HUES6 (cell line): ENCODE data around the gene TBC1D22A.

Experiments
- H3K27ac ChIP-seq: 2 replicates; pipeline ENCODE4 v1.7.0; 2013; ENCODE audit warnings: low read depth, mild to moderate bottlenecking, low read length, inconsistent platforms
- H3K27me3 ChIP-seq: 2 replicates; pipeline ENCODE4 v1.6.1; 2013; ENCODE audit warnings: low read length; ENCODE audit not compliant: control insufficient read depth, insufficient read depth
- H3K36me3 ChIP-seq: 2 replicates; pipeline ENCODE4 v1.6.1; 2013; ENCODE audit warnings: low read length; ENCODE audit not compliant: control insufficient read depth, insufficient read depth
- H3K4me1 ChIP-seq: 2 replicates; pipeline ENCODE4 v1.6.1; 2013; ENCODE audit warnings: low read length; ENCODE audit not compliant: control insufficient read depth, insufficient read depth
- H3K4me3 ChIP-seq: 2 replicates; pipeline ENCODE4 v1.5.1; 2013; ENCODE audit warnings: low read depth, low read length
- H3K9ac ChIP-seq: one replicate; pipeline ENCODE4 v1.6.1; 2013; ENCODE audit warnings: mild to moderate bottlenecking, low read length
- H3K9me3 ChIP-seq: 2 replicates; pipeline ENCODE4 v1.6.1; 2013; ENCODE audit warnings: low read depth, low read length; ENCODE audit not compliant: control insufficient read depth, insufficient read depth

The TBC1D22A gene

DNA sequence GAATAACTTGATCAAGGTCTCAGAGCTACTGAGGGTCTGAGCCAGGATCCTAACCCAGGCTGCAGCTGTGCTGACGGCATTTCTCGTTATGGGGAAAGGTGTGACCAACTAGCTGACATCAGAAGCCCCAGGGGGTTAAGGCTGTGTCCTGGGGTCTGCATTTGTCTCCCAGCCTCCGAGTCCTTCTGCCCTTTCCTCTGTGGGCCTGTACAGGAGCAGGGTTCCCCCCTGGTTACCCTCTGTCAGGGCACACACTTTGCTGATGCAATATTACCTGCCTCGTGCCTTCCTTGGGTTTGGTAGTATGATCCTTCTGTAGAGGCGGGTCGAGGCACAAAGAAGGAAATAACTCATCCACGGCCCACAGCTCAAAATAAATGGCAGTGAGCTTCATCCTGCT, 183.0 kb downstream of the TBC1D22A start:
- Histone ChIP-seq H3K4me1 (no peaks in the 10 kb centered on the region), H3K27me3 (no peaks in the 10 kb centered on the region), H3K4me3 (no peak overlapping the region), H3K36me3 (0 out of 2 replicates have a peak, but pooled peaks cover 9% of the 10 kb centered on the region), H3K9ac (no peak overlapping the region), H3K27ac (no peak overlapping the region), H3K9me3 (no peaks in the 10 kb centered on the region)

DNA sequence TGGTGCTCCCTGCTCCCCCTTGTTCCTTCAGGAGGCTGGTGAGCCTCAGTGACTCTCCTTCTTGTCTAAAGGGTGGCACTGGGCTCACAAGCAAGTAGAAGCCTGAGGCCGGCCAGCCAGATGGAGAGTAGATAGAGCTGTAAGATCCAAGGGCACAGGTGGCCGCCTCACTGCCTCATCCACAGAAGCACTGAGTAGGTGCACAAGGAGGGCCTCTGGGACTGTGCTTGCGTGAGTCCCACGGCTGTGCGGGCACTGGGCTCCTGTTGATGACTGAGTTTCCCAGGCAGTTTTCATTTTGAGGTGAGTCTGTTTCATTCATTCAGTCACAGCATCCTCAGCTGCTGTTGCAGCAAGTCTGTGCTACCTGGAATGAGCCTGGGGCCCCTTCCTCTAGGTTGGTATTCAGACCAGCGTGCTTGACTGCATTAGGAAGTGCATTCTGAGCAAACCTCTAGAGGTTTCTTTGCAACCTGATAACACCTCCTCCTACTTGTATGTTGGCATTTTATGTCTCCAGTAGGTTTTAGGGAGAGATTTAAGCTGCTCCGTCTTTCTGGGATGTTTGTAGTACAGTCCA, 184.0 kb downstream of the TBC1D22A start:
- Histone ChIP-seq H3K4me3 (no peak overlapping the region), H3K36me3 (0 out of 2 replicates have a peak, but pooled peaks cover 9% of the 10 kb centered on the region), H3K9me3 (no peaks in the 10 kb centered on the region), H3K4me1 (no peaks in the 10 kb centered on the region), H3K9ac (no peak overlapping the region), H3K27me3 (no peaks in the 10 kb centered on the region), H3K27ac (no peak overlapping the region)

DNA sequence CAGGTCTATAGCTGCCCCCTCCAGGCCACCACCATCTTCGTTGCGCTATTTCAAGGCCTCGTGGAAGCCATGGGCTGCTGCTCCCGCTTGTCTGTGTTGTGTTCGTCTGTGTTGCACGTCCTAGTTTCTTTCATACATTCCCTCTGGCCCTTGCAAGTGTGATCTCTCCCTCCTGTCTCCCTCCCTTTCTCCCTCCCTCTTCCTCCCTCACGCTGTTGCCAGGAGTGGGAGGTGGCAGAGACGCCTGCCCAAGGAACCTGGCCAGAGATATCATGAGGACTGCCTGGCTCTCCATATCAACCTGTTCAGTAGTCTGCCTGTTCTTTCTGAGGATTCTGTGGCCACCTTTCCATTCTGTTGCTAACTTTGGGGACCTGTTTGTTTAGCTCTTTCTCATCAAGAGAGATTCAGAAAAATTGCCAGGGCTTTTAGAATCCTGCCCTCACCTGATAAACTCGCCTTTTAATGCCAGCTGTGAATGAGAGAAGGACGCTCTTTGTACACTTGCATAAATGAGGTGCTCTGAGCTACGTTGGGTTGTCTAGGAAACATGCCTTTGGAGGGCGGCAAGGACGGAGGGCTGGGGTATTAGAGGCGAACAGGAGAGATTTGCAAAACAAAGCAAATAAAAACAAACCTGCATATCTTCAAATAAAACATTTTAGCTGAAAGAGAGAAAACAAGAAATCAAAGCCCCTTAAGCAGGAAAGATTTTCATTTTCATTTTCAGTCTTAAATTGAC, 185.2 kb downstream of the TBC1D22A start:
- Histone ChIP-seq H3K9ac (no peak overlapping the region), H3K4me1 (no peaks in the 10 kb centered on the region), H3K4me3 (no peak overlapping the region), H3K36me3 (0 out of 2 replicates have a peak, but pooled peaks cover 9% of the 10 kb centered on the region), H3K27me3 (no peaks in the 10 kb centered on the region), H3K27ac (no peak overlapping the region), H3K9me3 (no peaks in the 10 kb centered on the region)

DNA sequence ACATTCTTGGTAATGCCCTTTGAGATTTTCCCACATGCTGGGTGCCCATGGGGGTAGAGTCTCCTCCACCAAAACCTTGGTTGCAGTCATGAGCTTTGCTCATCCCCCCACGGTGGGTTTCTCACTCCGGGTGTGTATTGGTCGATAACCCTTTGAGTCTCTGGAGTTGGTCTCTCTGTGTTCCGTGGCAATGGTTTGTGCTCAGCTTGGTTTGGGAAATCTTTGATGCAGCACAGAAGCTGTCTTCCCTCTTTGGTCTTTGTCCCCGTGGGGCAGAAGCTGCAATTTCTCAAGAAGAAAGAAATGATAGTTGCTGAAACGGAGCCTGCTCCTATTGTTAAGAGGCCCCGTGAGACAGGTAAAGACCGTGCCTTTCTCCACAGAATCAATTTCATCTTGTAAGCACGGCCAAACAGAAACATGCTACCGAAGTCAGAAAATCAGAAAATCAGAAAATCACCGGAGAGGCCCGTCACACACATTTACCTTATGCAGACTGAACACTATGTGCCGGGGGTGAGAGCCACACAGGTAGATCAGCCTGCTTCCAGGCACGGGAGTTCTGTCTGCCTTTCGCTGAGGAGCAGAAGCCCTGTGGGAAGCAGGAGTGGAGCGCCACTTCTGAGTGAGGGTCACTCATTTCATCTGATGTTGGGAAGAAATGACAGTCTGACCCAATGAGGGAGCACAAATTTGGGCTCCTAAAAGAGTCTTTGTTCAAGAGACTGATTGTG, 186.1 kb downstream of the TBC1D22A start:
- no peaks in the 10 kb centered on the region for H3K9me3 ChIP-seq
- H3K36me3 ChIP-seq, result 0 out of 2 replicates have a peak, but pooled peaks cover 7% of the 10 kb centered on the region
- no peak overlapping the region for H3K9ac ChIP-seq
- no peak overlapping the region for H3K27ac ChIP-seq
- H3K4me1 ChIP-seq, result no peaks in the 10 kb centered on the region
- H3K27me3 ChIP-seq, result no peaks in the 10 kb centered on the region
- H3K4me3 ChIP-seq, result no peak overlapping the region

DNA sequence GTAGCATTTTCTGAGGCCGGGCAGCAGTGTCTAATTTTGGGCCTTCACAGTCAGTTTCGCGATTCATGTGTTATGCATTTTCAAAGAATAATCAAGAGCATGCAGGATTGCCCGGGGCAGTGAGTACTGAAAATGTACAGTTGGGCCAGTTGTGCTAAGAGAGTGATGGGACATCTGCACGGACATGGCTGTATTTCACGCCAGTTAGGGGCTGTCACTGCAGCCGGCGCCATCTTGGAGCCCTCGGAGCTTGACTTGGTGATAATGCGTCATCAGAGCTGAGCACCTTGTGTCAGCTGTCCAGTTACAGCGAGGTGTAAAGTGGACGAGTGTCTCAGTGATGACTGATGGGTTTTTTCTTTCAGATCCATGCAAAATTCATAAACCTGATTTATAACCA, 188.9 kb downstream of the TBC1D22A start:
- H3K36me3 ChIP-seq, result 0 out of 2 replicates have a peak, but pooled peaks cover 5% of the 10 kb centered on the region
- no peaks in the 10 kb centered on the region for H3K27me3 ChIP-seq
- no peak overlapping the region for H3K4me3 ChIP-seq
- H3K4me1 ChIP-seq, result no peaks in the 10 kb centered on the region
- no peaks in the 10 kb centered on the region for H3K9me3 ChIP-seq
- H3K27ac ChIP-seq, result no peak overlapping the region
- no peak overlapping the region for H3K9ac ChIP-seq

DNA sequence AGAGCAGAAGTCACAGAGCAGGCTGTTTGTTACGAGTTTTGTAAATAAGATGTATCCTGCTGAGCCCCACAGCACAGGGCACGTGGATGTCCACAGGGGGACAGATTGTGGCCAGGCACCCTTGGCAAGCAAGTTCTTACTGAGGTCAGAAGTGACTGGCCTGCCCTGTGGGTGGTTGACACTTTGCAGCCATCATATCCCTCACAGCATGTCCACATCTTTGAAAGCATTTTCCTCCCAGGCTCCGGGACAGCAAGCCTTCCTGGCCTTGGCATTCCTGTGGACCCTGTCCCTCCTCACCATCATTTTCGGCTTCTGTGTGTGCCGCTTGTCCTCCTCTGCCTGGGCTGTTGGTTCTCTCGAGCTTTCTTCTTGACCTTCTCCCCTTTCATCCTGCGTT, 189.5 kb downstream of the TBC1D22A start:
- H3K9ac ChIP-seq, result no peak overlapping the region
- H3K27ac ChIP-seq, result no peak overlapping the region
- H3K4me3 ChIP-seq, result no peak overlapping the region
- no peaks in the 10 kb centered on the region for H3K4me1 ChIP-seq
- H3K27me3 ChIP-seq, result no peaks in the 10 kb centered on the region
- H3K36me3 ChIP-seq, result 0 out of 2 replicates have a peak, but pooled peaks cover 5% of the 10 kb centered on the region
- H3K9me3 ChIP-seq, result no peaks in the 10 kb centered on the region

DNA sequence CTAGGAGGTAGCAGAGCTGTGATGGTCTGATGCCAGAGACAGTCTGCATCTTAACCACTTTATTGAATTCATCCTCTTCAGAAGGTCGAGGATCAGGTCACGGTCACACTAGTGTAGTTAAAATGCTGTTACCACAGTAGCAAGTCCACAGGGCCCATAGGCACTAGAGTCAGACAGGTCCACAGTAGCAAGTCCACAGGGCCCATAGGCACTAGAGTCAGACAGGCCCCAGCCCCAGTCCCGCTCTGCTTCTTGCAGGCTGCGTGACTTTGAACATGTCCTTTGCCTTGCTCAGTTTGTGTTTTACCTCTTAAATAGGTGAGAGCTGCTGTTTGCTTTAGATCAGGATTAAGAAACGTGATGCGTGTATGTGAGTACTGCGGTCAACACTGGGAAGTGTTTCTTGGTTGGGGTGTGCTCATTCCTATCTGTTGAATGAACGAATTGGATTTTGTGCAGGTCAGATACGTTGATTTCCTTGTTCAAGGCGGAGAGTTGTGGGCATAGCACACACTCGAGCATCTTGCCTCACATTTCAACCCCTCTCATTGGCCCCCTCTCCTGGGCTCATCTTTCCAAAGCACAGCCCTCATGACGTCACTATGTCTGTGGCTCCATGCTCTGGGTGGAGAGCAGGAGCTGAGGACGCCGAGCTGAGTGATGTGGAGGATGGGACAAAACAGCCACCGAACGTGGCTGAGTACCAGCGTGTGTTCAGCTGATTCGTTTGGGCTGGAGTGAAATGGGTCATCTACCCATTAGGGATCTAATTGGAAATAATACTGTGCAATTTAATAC, 191.7 kb downstream of the TBC1D22A start:
- H3K4me3 ChIP-seq, result no peak overlapping the region
- H3K27ac ChIP-seq, result no peak overlapping the region
- peaks cover 14% of the 10 kb centered on the region for H3K4me1 ChIP-seq
- H3K9ac ChIP-seq, result no peak overlapping the region
- H3K27me3 ChIP-seq, result no peaks in the 10 kb centered on the region
- no peaks in the 10 kb centered on the region for H3K9me3 ChIP-seq
- H3K36me3 ChIP-seq, result 0 out of 2 replicates have a peak, but pooled peaks cover 1% of the 10 kb centered on the region

DNA sequence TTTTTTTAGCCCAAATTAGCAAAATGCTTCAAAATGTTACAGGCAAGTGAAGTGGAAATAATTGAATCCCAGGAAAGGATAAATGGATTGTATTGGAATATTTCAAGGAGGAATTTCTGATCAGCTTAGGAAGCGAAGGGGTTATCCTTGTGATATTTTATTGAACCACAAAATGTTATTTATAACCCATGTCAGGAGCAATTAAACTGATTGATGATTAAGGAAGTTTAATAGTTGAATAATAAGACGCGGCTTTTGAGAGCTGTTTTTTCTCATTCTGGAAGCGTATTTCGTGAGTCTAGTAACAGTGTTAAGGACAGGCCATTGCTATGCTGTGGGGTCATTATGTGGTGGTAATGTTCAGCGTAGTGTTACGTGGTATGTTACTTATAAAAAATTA, 192.3 kb downstream of the TBC1D22A start:
- Histone ChIP-seq H3K9ac (no peak overlapping the region), H3K36me3 (no peaks in the 10 kb centered on the region), H3K4me3 (no peak overlapping the region), H3K4me1 (peaks cover 14% of the 10 kb centered on the region), H3K9me3 (no peaks in the 10 kb centered on the region), H3K27ac (no peak overlapping the region), H3K27me3 (no peaks in the 10 kb centered on the region)

DNA sequence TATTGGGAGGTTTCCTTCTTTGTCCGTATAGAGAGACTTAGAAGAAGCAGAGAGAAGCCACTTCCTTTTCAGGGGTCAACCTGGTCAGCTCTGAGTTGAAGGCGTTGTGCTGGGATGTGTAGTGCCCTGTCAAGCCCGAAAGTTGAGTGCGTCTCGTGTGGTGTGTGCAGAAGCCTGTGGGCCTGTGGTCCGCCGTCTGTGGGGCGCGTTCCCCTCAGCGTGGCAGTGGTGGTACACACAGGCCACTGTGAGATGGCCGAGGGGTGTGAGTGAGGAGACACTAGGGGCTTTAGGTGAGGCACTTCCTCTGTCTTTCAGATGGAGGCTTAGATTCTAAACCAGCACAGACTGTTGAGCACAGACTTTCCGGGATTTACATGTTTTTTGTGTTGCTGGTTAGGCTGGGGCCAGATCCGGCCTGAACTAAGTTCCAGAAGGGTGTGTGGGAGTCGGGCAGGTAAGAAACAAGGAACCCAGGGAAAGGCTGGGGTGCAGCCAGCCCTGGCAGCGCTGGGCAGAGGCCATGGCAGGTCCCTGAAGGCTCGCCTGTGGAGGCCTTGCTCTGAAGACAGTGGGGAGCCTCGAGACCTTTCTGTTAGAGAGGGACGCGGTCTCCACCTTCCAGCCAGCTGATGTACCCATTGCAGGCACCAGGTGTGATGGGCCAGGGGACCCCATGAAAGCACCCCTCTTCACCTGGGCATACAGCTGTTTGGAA, 194.2 kb downstream of the TBC1D22A start:
- H3K27me3 ChIP-seq, result no peaks in the 10 kb centered on the region
- H3K9ac ChIP-seq, result no peak overlapping the region
- no peaks in the 10 kb centered on the region for H3K36me3 ChIP-seq
- no peaks in the 10 kb centered on the region for H3K9me3 ChIP-seq
- H3K27ac ChIP-seq, result no peak overlapping the region
- H3K4me1 ChIP-seq, result peaks cover 14% of the 10 kb centered on the region
- no peak overlapping the region for H3K4me3 ChIP-seq

DNA sequence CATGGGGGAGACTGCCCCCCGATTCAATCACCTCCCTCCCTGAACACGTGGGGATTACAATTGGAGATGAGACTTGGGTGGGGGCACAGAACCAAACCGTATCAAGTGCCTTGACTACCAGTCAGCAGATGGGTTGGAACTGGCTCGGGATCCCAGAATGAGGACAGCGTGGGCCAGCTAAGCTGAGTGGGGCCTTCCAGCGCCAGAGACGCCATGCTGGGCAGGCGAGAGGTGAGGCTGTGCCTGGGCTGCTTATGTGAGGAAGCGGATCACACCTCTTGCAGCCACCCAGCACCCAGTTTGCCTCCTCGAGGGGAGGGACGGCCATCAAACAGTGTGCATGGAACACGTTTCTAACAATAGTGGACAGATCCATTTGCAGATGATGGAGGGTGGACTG, 195.1 kb downstream of the TBC1D22A start:
- H3K4me1 ChIP-seq, result peaks cover 14% of the 10 kb centered on the region
- no peak overlapping the region for H3K27ac ChIP-seq
- no peaks in the 10 kb centered on the region for H3K9me3 ChIP-seq
- no peak overlapping the region for H3K9ac ChIP-seq
- H3K4me3 ChIP-seq, result no peak overlapping the region
- no peaks in the 10 kb centered on the region for H3K27me3 ChIP-seq
- no peaks in the 10 kb centered on the region for H3K36me3 ChIP-seq
